ENCODE data around the gene MRPL58.
"Not testable (repeated sequence)": the region's sequence is repeated elsewhere in the genome, so short reads cannot be mapped to it uniquely, and the experiment has no call there.

Gene MRPL58

GRCh38 chr17:75013092-75013559 is 656 bp downstream of the MRPL58 start:
- no peak for DNase-seq (ENCODE audit: low read depth)

- no peak for DNase-seq (ENCODE audit: low read depth)
Observed at GRCh38 chr17:75019146-75019545, 6.7 kb downstream of the MRPL58 start.

- no peak for DNase-seq (ENCODE audit: low read depth)
Observed at GRCh38 chr17:75019710-75020109, 7.2 kb downstream of the MRPL58 start.

GRCh38 chr17:75020331-75021110 is 8.1 kb downstream of the MRPL58 start:
- no peak for DNase-seq (ENCODE audit: low read depth)

DNA sequence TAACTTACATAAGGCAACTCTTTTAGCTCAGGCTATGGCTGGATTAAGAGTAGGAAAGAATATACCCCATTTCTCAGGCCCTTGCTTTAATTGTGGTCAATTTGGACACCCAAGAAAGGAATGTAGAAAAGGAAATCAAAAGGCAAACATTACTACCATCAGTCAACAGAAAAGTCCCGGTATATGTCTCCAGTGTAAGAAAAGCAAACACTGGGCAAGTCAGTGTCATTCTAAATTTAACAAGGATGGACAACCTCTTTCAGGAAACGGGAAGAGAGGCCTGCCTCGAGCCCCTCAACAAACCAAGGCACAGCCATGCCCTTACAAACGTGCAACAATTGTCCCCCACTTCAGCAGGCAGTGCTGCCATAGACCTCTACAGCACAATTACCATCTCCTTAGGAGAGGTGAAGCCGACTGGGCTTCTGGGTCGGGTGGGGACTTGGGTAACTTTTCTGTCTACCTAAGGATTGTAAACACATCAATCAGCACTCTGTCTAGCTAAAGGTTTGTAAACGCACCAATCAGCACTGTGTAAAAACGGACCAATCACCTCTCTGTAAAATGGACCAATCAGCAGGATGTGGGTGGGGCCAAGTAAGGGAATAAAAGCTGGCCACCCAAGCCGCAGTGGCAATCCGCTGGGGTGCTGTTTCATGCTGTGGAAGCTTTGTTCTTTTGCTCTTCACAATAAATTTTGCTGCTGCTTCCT is 12.4 kb downstream of the MRPL58 start:
- DNase-seq (ENCODE audit: low read depth) = no peak

- DNase-seq (ENCODE audit: low read depth) = not testable (repeated sequence)
Observed at GRCh38 chr17:75025398-75025734, 12.9 kb downstream of the MRPL58 start.

GRCh38 chr17:75026650-75027049 is 14.2 kb downstream of the MRPL58 start:
- DNase-seq (ENCODE audit: low read depth) = not testable (repeated sequence)

- DNase-seq (ENCODE audit: low read depth) = no peak
Observed at GRCh38 chr17:75030161-75030560, 17.7 kb downstream of the MRPL58 start.

DNA sequence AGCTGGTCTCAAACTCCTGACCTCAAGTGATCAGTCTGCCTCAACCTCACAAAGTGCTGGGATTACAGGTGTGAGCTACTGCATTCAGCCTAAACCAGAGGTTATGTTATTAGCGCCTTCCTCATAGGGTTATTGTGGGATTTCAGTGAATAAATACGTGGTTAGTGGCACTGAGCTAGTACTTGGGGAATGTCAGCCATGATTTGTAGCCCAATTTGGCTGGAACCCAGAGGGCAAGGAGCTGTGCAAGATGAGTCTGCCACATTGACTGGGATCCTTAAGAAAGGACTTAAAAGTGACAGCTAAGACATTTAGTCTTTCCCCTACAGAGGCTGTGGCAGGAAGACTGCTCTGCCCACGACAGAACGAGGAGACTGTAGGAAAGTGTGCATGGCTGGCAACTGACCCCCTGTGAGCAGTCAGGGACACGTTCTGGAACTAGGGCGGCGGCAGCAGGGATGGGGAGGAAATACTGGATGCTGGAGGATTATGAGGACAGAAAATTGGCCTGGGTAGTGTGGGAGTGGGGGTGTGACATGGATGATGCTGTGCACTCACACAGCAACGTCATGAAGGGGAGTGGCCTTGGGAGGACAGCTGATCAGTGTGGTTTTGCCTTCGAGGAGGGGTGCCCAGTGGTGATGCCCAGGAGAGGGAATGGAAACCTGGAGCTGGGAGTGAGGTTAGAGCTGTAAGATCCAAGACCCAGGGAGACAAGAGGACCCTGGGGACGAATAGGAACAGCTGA is 19.7 kb downstream of the MRPL58 start:
- DNase-seq (ENCODE audit: low read depth) = peak; percentile 26

GRCh38 chr17:75032720-75033280 is 20.3 kb downstream of the MRPL58 start:
- DNase-seq (ENCODE audit: low read depth) = no peak

GRCh38 chr17:75033346-75034235 is 21.1 kb downstream of the MRPL58 start:
- peak; percentile 68 for DNase-seq (ENCODE audit: low read depth)

- DNase-seq (ENCODE audit: low read depth) = peak; percentile 63
Observed at GRCh38 chr17:75034236-75034908, 21.9 kb downstream of the MRPL58 start.

- DNase-seq (ENCODE audit: low read depth) = peak; percentile 74
Observed at GRCh38 chr17:75036643-75037268, 24.3 kb downstream of the MRPL58 start.

DNA sequence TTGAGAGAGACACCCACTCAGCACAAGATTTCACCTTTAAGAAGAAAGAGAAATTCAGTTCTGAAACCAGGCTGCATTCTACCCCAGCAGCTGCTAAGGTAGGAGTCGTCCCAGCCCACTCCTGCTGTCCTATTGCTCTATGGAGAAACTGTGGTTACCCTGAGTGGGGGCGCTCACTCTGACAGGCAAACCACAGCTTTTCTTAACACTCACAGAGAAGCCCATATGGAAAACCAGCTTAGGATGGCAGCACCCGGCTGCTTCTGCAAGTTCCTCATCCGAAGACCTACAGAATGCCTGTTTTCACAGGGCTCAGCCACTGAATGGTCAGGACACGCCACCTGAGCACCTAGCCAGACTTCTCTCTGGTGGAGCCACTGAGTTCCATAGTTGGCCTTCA is 26.8 kb downstream of the MRPL58 start:
- DNase-seq (ENCODE audit: low read depth) = no peak

- DNase-seq (ENCODE audit: low read depth) = no peak
Observed at GRCh38 chr17:75041656-75042280, 29.3 kb downstream of the MRPL58 start.

- not testable (repeated sequence) for DNase-seq (ENCODE audit: low read depth)
Observed at GRCh38 chr17:75043789-75044188, 31.3 kb downstream of the MRPL58 start.

- no peak for DNase-seq (ENCODE audit: low read depth)
Observed at GRCh38 chr17:75044716-75045115, 32.2 kb downstream of the MRPL58 start.

DNA sequence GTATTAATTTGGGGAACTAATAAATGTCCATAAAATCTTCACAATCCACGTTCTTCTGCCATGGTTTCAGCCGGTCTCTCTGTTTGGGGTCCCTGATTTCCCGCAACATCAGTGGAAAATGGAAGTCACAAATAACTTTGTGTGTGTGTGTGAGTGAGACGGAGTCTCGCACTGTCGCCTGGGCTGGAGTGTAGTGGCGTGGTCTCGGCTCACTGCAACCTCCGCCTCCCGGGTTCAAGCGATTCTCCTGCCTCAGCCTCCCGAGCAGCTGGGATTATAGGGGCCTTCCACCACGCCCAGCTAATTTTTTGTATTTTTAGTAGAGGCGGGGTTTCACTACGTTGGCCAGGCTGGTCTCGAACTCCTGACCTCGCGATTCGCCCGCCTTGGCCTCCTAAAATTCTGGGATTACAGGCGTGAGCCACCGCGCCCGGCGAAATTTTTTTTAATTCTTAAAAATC is 33.5 kb downstream of the MRPL58 start:
- DNase-seq (ENCODE audit: low read depth) = not testable (repeated sequence)

GRCh38 chr17:75046407-75047289 is 34.2 kb downstream of the MRPL58 start, which contains the start of the genes ATP5PD and KCTD2:
ATP5PD (minus strand) TSS chr17:75046969; CDS start chr17:75042650, 4,319 bp downstream.
KCTD2 (plus strand) TSS chr17:75047225; CDS start chr17:75047251, 26 bp downstream.
- DNase-seq (ENCODE audit: low read depth) = peak; percentile 90

All from stimulated activated CD8-positive, alpha-beta memory T cell treated with anti-CD3 and anti-CD28 coated beads, Interleukin-12 subunit alpha, Interleukin-12 subunit beta, amount 100 ng/mL, for 1 hour (primary cell).